Upper lobe of left lung (tissue), 6 donors: ENCODE measurements around the gene NLRP1. TPM values are rescaled to one million over a fixed set of nuclear protein-coding genes. Genes with fewer than 3 reads are reported as not detected.

Source experiments
- ATAC-seq, 2 donors: fragments of 200-7000 bp; cut with Tn5 transposase; one replicate each; pipeline ENCODE4 v1.9.1; 2022; ENCODE audit warnings: mild to moderate bottlenecking in 2 of 2, moderate library complexity in 2 of 2; ENCODE audit not compliant: low FRiP score in 2 of 2
- DNase-seq, 2 donors: peaks; one replicate each; pipeline ENCODE4 v3.0.0-alpha.2; 2019 to 2020
- H3K27ac ChIP-seq, 4 donors: fragments of 200-600 bp; sonication (generic); one replicate each; pipeline ENCODE4 v1.5.1; 2016 to 2019
- H3K27me3 ChIP-seq, 4 donors: fragments of 200-600 bp; sonication (generic); one replicate each; pipeline ENCODE4 v1.5.1; 2017 to 2019
- H3K36me3 ChIP-seq, 4 donors: fragments of 200-600 bp; sonication (generic); one replicate each; pipeline ENCODE4 v1.5.1; 2016 to 2019
- H3K4me1 ChIP-seq, 4 donors: fragments of 200-600 bp; sonication (generic); one replicate each; pipeline ENCODE4 v1.5.1; 2018 to 2019
- H3K4me3 ChIP-seq, 4 donors: fragments of 200-600 bp; sonication (generic); one replicate each; pipeline ENCODE4 v1.5.1; 2017 to 2019; ENCODE audit warnings: mild to moderate bottlenecking in 2 of 4, moderate library complexity in 1 of 4
- H3K9me3 ChIP-seq, 4 donors: fragments of 200-600 bp; sonication (generic); one replicate each; pipeline ENCODE4 v1.5.1; 2018 to 2019
- CTCF ChIP-seq, 6 experiments: fragments of 450-650 bp in 4 of 6; fragments of 200-600 bp in 2 of 6; sonication (generic) in 2 of 6; IDR thresholded peaks; one replicate each; pipeline ENCODE4 v1.5.1; 2016 to 2019; ENCODE audit warnings: antibody characterized with exemption in 6 of 6
- EP300 ChIP-seq, 4 donors: sonication (generic); formaldehyde crosslinking; IDR thresholded peaks; one replicate each; pipeline ENCODE4 v1.5.1; 2017; ENCODE audit warnings: antibody characterized with exemption in 4 of 4, control low read depth in 2 of 4
- POLR2A ChIP-seq, 4 donors: fragments of 450-650 bp; IDR thresholded peaks; one replicate each; pipeline ENCODE4 v1.5.1; 2016 to 2017; ENCODE audit warnings: antibody characterized with exemption in 4 of 4, mild to moderate bottlenecking in 2 of 4
- POLR2AphosphoS5 ChIP-seq, 2 donors: sonication (generic); formaldehyde crosslinking; IDR thresholded peaks; one replicate each; pipeline ENCODE4 v1.5.1; 2017; ENCODE audit warnings: antibody characterized with exemption in 2 of 2
- WGBS, 2 donors: methylation state at CpG; one replicate each; pipeline ENCODE4 v1.1.5; 2017 to 2018; 5-methylcytosine and 5-hydroxymethylcytosine counted together
- total RNA-seq, 6 donors: library from RNA; depleted of rRNA in 4 of 6; stranded (reverse); fragments of >200 nt in 4 of 6; gene quantifications; one replicate each; pipeline versions ENCODE4 v1.1.0 to v1.2.1, GENCODE V29; 2016 to 2021
- donor health status: DM: no; HTN: no; CAD: no; lungs with moderate emphysema.
- donor health status: DM: no; HTN: yes; CAD: no; lungs with severe emphysema.

The NLRP1 gene
- total RNA-seq, 6 donors from 2014 or later = 24.3 to 137 (median 41.5) TPM

DNA sequence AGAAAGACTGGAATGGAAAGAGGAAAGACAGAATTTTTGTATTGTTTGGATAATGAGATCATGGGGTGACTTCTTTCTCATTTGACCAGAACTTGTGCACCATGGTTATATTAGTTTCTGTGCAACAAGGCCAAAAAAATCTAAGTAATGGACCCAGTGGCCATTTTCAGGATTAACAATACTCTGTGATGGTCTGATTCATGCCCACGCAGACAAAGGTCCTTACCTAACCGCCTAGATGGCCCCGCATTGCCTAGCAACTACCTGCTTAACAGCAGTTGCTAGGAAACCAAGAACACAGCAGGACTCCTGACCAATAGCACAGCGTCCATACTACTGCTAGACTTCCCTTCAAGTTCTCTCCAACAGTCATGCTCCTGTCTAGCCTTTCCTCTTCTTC, 75.5 kb downstream of the NLRP1 start:
- ATAC-seq (no peak), DNase-seq (no peak)
- Histone ChIP-seq H3K4me1 (no peaks in the 10 kb centered on the region), H3K27me3 (no peaks in the 10 kb centered on the region), H3K36me3 (peaks cover 0 to 14% (median 2%) of the 10 kb centered on the region in 4 donors), H3K27ac (no peak overlapping the region), H3K4me3 (no peak overlapping the region), H3K9me3 (no peaks in the 10 kb centered on the region)
- TF ChIP-seq POLR2AphosphoS5 (IDR thresholded peaks at IDR 0.05) (no peak), EP300 (IDR thresholded peaks at IDR 0.05) (no peak), CTCF (IDR thresholded peaks at IDR 0.05) (no peak), POLR2A (IDR thresholded peaks at IDR 0.05) (no peak)
- WGBS, 2 donors = 38 to 55% methylated on average over 4 of the region's 4 CpGs

GRCh38 chr17:5506307-5506706, 78.0 kb downstream of the NLRP1 start:
- DNase-seq (no peak), ATAC-seq (no peak)
- Histone ChIP-seq H3K9me3 (no peaks in the 10 kb centered on the region), H3K27ac (no peak overlapping the region), H3K4me3 (no peak overlapping the region), H3K4me1 (peaks cover 0 to 1% (median under 1%) of the 10 kb centered on the region in 4 donors), H3K36me3 (peaks cover 0 to 14% (median 0%) of the 10 kb centered on the region in 4 donors), H3K27me3 (no peaks in the 10 kb centered on the region)
- no peak for TF ChIP-seq CTCF (IDR thresholded peaks at IDR 0.05)
- no peak for TF ChIP-seq POLR2A (IDR thresholded peaks at IDR 0.05)
- TF ChIP-seq EP300 (IDR thresholded peaks at IDR 0.05) = no peak
- TF ChIP-seq POLR2AphosphoS5 (IDR thresholded peaks at IDR 0.05) = no peak
- 81 to 91% methylated on average over 5 of the region's 5 CpGs for WGBS, 2 donors

GRCh38 chr17:5502552-5502951, 81.8 kb downstream of the NLRP1 start:
- ATAC-seq = no peak
- H3K36me3 ChIP-seq = peaks cover 0 to 14% (median 0%) of the 10 kb centered on the region in 4 donors
- WGBS, 2 donors = 93 to 98% methylated on average over 4 of the region's 4 CpGs
- TF ChIP-seq CTCF (IDR thresholded peaks at IDR 0.05) = no peak
- H3K4me3 ChIP-seq = no peak overlapping the region
- H3K9me3 ChIP-seq = no peaks in the 10 kb centered on the region
- peaks cover 0 to 10% (median 2%) of the 10 kb centered on the region in 4 donors for H3K27me3 ChIP-seq
- H3K4me1 ChIP-seq = peaks cover 4 to 19% (median 16%) of the 10 kb centered on the region in 4 donors
- no peak overlapping the region for H3K27ac ChIP-seq
- no peak for DNase-seq

- Histone ChIP-seq H3K27ac (no peak overlapping the region), H3K4me3 (no peak overlapping the region), H3K9me3 (no peaks in the 10 kb centered on the region), H3K36me3 (peaks cover 0 to 14% (median 0%) of the 10 kb centered on the region in 4 donors), H3K27me3 (peaks cover 0 to 10% (median 2%) of the 10 kb centered on the region in 4 donors), H3K4me1 (peaks cover 4 to 19% (median 16%) of the 10 kb centered on the region in 4 donors)
- TF ChIP-seq POLR2AphosphoS5 (IDR thresholded peaks at IDR 0.05) (no peak), CTCF (IDR thresholded peaks at IDR 0.05) (no peak), POLR2A (IDR thresholded peaks at IDR 0.05) (no peak), EP300 (IDR thresholded peaks at IDR 0.05) (no peak)
- peak in 1 of 2 donors; percentile 18 for DNase-seq
- 77 to 88% methylated on average over 4 to 8 of the region's 8 CpGs for WGBS, 2 donors
- ATAC-seq = no peak
Measured at GRCh38 chr17:5501685-5502084, 82.6 kb downstream of the NLRP1 start.
